Left ventricle myocardium inferior (tissue), 1 donor: ENCODE data around the gene TBC1D22B. TPM values are rescaled to one million over a fixed set of nuclear protein-coding genes. Genes with fewer than 3 reads are reported as not detected.

ENCODE experiments used
- DNase-seq: peaks from one replicate; pipeline ENCODE4 v3.0.0-alpha.2; 2020
- H3K27ac ChIP-seq: fragments of 200-600 bp; replicated peaks from 2 replicates; pipeline ENCODE4 v1.8.0; 2021
- H3K27me3 ChIP-seq: fragments of 200-600 bp; 2 replicates; pipeline ENCODE4 v1.8.0; 2021; ENCODE audit warnings: low read depth
- H3K36me3 ChIP-seq: fragments of 200-600 bp; 2 replicates; pipeline ENCODE4 v1.8.0; 2021
- H3K4me1 ChIP-seq: fragments of 200-600 bp; 2 replicates; pipeline ENCODE4 v1.8.0; 2021
- H3K4me3 ChIP-seq: fragments of 200-600 bp; 2 replicates; pipeline ENCODE4 v1.8.0; 2021; ENCODE audit warnings: mild to moderate bottlenecking, moderate library complexity
- H3K9me3 ChIP-seq: fragments of 200-600 bp; replicated peaks from 2 replicates; pipeline ENCODE4 v1.8.0; 2021
- intact Hi-C: fragments of 100-400 bp; cut with micrococcal nuclease; formaldehyde crosslinking; loops from one replicate; pipeline ENCODE4 v1.11.0; 2022
- total RNA-seq: library from RNA; stranded (reverse); fragmentation: NEBNext Ultra II Directional; extraction: Animal tissue kit (Norgen Biotek cat#: 25700); gene quantifications from one replicate; pipeline ENCODE4 v1.2.1, GENCODE V29; 2021
- TF ChIP-seq, protein P1 (sequence below): fragments of 200-600 bp; IDR thresholded peaks from 2 replicates; pipeline ENCODE4 v1.8.0; 2021; ENCODE audit warnings: antibody characterized with exemption, mild to moderate bottlenecking, borderline replicate concordance
- donor health status: DM: no; HTN: yes; CAD: no; lungs with severe emphysema.

TBC1D22B gene
- total RNA-seq, 1 donor from 2014 or later, result 6.1 TPM

DNA sequence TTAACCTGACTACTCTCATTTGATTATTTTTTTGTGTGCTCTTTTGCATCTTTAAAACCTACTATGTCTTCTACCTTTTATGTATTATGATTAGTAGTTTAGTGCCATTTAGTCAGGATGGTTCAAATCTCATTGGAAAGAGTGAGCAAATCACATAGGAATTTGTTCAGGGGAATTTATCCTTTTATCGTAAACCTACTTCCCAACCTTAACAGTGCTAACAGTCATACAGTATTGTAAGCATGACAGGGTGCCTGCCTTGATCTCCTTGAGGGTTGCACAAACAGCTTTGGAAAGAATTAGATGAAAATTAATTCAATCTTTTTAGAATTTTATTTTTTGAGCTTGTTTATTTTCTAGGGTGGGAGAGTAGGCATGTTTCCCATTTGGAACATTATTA lies 114.5 kb downstream of the TBC1D22B start:
- Histone ChIP-seq H3K27ac (no peak overlapping the region), H3K9me3 (no peaks in the 10 kb centered on the region), H3K4me3 (no peak overlapping the region), H3K27me3 (no peaks in the 10 kb centered on the region), H3K36me3 (peaks cover 58% of the 10 kb centered on the region), H3K4me1 (peaks cover 46% of the 10 kb centered on the region)
- no peak for DNase-seq
- intact Hi-C loops, result no loop called here
- TF ChIP-seq, protein P1, sequence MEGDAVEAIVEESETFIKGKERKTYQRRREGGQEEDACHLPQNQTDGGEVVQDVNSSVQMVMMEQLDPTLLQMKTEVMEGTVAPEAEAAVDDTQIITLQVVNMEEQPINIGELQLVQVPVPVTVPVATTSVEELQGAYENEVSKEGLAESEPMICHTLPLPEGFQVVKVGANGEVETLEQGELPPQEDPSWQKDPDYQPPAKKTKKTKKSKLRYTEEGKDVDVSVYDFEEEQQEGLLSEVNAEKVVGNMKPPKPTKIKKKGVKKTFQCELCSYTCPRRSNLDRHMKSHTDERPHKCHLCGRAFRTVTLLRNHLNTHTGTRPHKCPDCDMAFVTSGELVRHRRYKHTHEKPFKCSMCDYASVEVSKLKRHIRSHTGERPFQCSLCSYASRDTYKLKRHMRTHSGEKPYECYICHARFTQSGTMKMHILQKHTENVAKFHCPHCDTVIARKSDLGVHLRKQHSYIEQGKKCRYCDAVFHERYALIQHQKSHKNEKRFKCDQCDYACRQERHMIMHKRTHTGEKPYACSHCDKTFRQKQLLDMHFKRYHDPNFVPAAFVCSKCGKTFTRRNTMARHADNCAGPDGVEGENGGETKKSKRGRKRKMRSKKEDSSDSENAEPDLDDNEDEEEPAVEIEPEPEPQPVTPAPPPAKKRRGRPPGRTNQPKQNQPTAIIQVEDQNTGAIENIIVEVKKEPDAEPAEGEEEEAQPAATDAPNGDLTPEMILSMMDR, result no peak

DNA sequence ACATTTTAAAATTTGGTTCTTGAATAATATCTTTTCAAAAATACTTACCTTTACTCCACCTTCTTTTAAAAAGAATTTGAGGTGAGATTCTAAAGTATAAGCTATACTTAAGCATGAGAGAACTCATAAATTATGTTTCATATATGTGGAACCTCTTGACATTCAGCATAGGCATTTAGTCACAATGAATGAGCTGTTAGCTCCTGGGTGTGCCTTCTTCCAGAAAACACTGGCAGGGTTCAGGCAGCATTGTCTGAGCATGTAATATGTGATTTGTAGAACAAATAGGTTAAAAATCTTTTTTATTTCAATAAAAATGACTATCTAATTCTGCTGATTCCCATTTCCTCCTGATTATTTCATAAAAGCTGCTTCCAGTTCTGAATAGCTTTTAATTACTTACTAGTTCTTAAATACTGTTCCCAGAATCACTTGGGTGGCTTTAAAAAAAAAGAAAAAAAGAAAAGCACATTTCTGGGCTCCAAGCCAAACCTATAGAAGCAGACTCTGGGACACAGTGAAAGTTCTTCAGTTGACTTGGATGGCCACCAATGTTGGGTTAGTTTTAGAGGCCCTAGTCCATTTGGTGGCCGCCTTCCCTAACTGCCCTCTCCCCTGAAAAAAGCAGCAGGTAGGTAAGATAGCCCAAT lies 116.4 kb downstream of the TBC1D22B start:
- Histone ChIP-seq H3K36me3 (peaks cover 69% of the 10 kb centered on the region), H3K27ac (no peak overlapping the region), H3K4me3 (no peak overlapping the region), H3K9me3 (no peaks in the 10 kb centered on the region), H3K27me3 (no peaks in the 10 kb centered on the region), H3K4me1 (peaks cover 36% of the 10 kb centered on the region)
- no peak for DNase-seq
- intact Hi-C loops, result no loop called here
- TF ChIP-seq, protein P1, result no peak

DNA sequence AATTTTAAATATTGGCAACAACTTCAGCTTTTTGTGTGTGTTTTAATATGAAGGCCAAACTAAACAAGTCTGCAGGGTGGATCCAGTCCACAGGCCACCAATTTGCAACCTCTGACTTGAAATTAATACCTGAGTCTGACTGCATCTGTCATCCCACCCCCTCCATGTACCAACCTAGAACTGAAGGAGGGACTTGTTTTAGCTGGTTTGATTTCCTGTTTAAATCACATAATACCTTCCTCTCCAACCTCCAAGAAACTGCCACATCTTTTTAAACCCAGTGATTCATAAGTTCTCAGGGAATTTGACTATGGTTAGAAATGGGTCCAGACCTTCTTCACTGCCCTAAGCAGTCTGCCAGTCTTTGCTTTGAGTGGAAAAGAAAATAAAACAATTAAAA lies 117.8 kb downstream of the TBC1D22B start:
- intact Hi-C loops, result no loop called here
- DNase-seq, result no peak
- Histone ChIP-seq H3K4me1 (peaks cover 22% of the 10 kb centered on the region), H3K4me3 (no peak overlapping the region), H3K36me3 (peaks cover 79% of the 10 kb centered on the region), H3K9me3 (no peaks in the 10 kb centered on the region), H3K27me3 (no peaks in the 10 kb centered on the region), H3K27ac (no peak overlapping the region)
- TF ChIP-seq, protein P1, result no peak

DNA sequence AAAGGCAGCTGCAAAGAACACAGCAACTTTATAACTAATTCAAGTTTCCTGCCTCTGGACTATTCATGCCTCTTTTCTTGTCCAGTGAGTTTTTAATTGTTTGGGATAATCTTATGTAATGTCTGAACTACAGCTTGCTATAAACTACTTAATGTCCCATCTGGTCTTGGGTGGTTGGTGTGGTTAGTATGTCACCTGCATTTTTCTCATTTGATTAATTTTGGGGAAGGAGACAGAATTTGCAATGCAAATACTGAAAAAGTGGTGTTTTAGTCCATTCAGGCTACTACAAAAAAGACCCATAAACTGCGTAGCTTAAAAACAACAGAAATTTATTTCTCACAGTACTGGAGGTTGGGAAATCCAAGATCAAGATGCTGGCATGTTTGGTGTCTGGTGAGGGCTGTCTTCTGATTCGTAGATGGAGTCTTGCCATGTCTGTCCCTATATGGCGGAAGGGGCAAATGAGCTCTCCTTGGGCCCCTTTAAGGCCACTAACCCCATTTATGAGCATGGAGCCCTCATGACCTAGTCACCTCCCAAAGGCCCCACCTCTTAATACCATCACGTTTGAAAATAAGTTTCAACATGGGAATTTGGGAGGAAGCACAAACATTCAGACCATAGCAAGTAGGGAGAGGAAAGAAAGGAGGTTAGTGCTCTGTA lies 118.6 kb downstream of the TBC1D22B start:
- Histone ChIP-seq H3K27me3 (no peaks in the 10 kb centered on the region), H3K27ac (no peak overlapping the region), H3K36me3 (peaks cover 85% of the 10 kb centered on the region), H3K9me3 (no peaks in the 10 kb centered on the region), H3K4me3 (no peak overlapping the region), H3K4me1 (peaks cover 14% of the 10 kb centered on the region)
- no peak for DNase-seq
- TF ChIP-seq, protein P1, result no peak
- intact Hi-C loops, result no loop called here

DNA sequence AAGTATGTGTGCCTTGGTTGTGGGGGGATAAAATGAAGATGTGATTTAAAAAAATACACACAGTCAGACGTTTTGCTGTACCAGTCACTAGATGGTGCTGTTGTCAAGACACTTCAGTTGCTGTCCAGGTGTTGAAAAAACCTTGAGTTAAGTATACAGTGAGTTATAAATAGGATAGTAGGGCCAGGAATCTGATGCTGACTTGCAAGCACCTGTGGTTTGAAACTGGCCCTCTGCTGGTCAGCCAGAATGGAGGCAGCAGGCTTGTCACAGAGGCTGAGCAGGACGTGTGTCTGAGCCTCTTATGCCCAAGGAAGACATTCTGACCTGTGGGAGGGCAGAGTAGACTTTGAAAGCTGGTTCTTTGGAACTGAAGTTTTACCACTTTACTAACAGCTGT lies 124.0 kb downstream of the TBC1D22B start:
- H3K27me3 ChIP-seq, result no peaks in the 10 kb centered on the region
- H3K4me1 ChIP-seq, result no peaks in the 10 kb centered on the region
- intact Hi-C loops, result no loop called here
- DNase-seq, result no peak
- H3K9me3 ChIP-seq, result no peaks in the 10 kb centered on the region
- H3K27ac ChIP-seq, result no peak overlapping the region
- TF ChIP-seq, protein P1, result peak; percentile 70
- H3K36me3 ChIP-seq, result peaks cover 78% of the 10 kb centered on the region
- no peak overlapping the region for H3K4me3 ChIP-seq

Other genes starting within 250 kb of the TBC1D22B start
- 28.9 TPM for gene PIM1, start 87.6 kb upstream of the TBC1D22B start, total RNA-seq
- 0.80 TPM for gene TMEM217, start 372 bp downstream of the TBC1D22B start, total RNA-seq
- 16.1 TPM for gene RNF8, start 96.2 kb downstream of the TBC1D22B start, total RNA-seq
- gene CMTR1, start 175.4 kb downstream of the TBC1D22B start, total RNA-seq, result 34.4 TPM
- gene CCDC167, start 242.1 kb downstream of the TBC1D22B start, total RNA-seq, result 28.1 TPM